Activated T-helper 9 cell treated with anti-CD3 and anti-CD28 coated beads, Interleukin-2, amount 50 U/mL, for 16 hours (primary cell): ENCODE data around the gene CD209.

ENCODE experiments used
- DNase-seq: peaks from one replicate; pipeline ENCODE4 v3.0.0-alpha.2; 2020; ENCODE audit warnings: low read depth

The CD209 gene

DNA sequence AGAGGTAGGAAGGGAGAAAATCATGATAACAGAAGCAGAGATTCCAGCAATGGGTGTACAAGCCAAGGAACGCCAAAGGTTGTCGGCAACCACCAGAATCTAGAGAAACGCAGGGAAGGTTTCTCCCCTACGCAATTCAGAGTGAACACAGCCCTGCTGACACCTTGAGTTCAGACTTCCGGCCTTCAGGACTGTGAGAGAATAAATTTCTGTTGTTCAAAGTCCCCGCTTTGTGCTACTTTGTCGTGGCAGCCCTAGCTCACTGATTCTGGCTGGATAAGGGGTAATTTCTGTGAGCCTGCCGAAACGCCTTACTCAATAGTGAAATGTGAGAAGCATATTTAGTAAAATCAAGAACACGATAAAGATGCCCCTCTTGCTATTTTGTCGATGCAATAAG is 10.1 kb downstream of the CD209 start:
- no peak for DNase-seq

DNA sequence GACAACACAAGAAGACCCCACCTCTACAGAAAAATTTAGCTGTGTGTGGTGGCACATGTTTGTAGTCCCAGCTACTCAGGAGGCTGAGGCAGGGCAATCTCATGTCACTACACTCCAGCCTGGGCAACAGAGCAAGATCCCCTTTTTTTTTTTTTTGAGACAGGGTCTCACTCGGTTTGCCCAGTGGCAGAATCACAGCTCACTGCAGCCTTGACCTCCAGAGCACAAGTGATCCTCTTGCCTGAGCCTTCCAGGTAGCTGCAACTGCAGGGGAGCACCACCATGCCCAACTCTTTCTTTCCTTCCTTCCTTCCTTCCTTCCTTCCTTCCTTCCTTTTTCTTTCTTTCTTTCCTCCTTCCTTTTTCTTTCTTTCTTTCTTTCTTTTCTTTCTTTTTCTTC is 11.2 kb downstream of the CD209 start:
- no peak for DNase-seq

DNA sequence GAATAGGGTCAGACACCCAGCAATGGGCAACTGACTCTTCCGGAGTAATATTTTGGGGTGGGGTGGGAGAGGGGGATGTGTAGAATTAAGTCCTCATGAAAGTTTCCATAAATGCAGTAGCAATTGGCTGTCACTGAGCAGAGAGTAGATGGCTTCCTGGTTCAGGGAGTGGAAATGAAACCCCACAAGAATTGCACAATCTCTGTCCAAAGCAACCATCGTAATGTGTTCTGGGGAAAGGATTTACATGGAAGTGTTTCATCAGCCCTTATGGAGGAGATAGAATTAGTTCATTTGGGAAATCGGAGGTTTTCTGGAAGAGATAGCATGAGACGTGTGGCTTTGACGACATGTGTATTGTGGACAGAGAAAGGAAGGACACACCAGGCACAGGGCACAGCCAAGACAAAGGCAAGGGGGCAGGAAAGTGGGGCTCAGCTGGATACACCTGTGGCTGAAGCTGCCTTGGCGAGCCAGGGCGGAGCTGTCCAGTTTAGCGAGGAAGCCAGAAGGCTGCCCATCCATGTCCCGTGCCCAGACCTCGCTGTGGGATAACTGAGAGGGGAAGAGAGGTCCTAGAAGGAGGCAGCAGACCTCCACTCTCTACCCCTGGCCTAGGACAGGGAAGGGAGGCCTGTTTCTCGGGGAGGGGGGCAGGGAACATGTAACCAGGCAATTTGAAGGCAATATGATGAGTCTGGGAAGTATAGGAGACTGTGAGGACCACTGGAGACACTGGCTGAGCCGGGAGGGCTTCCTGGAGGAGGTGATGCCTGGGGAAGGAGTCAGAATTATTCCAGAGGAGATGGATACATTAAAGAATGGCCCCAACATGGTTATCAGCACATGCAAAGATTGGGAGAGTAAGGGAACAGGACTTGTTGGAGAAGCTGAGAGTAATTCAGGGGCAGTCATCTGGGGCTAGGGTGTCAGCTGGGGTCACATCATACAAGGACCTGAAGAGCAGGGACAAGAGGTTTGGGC is 12.8 kb downstream of the CD209 start:
- DNase-seq, result no peak

DNA sequence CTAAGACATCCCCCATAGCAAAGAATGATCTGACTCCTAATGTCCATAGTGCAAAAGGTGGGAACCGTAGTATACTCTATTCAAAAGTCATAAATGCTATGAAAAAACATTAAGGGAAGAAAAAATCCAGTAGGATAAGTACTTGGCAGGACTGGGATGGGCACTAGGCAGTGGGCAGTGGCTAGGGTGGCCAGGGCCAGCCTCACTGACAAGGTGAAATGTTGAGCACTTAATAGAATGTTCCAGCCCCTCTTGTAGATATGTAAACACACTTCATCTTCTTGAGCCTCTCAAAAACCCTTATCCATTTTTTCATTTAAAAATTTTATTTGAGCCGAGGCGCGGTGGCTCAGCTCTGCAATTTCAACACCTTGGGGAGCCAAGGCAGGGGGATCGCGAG is 14.0 kb downstream of the CD209 start:
- DNase-seq, result no peak

DNA sequence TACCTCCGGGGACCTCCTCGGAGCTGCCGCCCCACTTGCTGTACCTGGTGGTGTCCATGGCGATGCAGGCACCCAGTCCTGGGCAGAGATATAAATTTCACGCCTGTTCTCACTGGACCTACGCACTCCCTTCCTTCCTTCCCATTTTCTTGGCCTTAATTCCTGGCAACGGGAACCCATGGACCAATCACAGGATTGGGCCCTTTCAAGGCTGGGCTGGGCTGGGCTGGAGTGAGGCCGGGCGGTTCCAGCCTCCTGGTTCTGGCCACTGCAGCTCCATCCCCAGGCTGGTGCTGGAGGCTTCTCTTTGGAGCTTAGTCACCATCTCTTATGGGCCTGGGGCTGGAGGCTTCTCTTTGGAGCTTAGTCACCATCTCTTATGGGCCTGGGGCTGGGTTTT is 15.3 kb downstream of the CD209 start, which contains the start of gene CLEC4G:
TSS of gene CLEC4G (minus strand) at position 66 of the 400 bp plus-strand sequence. CDS start at position 58, 8 bp downstream.
- DNase-seq, result no peak

DNA sequence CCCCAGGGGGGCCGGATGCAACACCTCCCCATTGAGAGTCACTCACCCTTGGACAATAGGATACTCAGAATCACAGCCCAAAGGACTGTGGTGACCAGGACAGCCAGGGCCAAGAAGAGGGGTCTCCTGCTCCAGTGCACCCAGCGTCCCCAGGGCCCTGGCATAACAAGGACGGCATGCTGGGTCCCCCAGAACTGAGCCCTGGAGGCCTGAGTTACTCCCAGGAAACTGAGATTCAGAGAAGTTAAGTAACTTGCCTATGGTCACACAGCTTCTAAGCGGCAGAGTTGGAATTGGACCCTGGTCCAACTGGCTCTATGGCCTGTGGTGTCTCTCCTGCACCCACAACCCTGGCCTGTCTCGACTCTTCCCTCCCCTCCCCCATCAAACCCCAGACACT is 15.7 kb downstream of the CD209 start:
- DNase-seq, result no peak

DNA sequence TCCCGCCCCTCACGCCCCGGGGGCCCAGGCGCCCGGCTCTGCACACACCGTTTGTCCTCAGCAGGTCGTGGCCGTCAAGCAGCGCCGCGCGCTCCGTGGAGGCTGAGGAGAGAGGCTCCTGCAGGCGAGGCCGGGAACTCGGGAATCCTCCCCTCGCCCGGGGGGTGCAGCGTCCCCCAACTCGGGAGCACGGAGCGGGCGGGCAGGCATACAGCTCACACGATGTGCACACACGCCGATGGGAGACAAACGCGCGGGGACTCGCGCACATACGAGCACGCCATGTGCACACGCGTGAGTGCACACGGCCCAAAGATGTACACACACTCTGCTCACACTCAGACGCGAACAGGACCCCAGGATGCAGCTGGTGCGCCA is 16.1 kb downstream of the CD209 start:
- DNase-seq, result no peak

DNA sequence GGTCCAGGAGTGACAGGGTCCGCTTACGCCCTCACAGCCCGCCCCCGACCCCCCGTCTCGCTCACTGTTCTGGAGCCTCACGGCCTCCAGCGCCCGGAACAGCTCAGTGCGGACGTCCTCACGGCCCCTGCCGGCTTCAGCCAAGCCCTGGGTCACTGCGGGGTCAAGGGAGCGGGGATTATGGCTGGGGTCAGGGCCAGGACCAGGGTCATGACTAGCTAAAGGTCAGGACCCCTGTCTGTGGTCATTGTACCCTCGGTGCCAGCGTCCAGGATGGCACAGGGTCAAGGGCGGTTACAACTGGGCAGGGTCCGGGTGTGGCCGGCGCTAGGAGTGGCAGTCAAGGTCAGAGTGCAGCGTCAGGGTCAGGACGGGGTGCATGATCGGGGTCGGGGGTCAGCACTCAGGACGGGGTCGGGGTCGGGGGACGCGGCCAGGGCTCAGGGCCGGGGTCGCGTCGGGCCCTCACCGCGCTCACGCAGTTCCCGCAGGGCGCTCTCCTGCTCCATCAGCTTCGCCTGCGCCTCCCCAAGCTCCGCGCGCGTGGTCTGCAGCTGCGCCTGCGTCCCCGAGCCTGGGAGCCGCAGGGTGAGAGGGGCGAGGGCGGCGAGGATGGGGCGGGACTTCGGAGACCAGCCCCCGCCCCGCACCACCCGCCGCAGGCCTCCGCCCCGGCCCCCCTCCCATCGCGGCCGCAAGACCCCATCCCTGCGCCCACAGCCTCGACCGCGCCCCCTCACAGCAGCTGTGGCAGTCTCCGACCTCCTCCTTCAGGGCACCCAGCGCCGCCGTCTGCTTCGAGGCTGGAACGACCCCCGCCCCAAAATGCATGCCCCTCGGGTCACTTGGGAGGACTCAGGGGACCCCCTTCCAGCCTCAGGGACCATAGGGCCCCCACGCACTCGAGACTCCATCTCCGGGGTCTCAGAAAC is 16.8 kb downstream of the CD209 start:
- DNase-seq, result no peak

DNA sequence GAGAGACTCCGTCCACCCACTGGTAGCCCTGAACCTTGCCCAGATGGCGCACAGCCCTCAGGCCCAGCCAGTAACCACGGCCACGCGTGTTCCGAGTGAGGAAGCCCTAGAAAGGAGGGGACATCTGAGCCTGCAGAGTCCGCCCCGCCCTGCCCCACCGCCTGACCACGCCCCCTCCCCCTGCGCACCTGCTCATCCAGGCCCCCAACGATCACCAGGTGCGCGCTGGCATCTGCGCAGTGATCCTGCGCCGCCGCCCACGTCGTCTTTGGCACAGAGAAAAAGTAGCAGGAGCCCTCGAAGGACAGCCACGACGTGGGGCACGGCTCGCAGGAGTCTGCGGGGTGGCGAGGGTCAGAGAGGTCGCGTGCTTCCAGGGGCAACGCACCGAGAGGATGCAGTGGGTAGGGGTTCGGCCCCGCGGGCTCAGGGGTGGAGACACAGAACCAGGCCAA is 17.5 kb downstream of the CD209 start:
- no peak for DNase-seq

DNA sequence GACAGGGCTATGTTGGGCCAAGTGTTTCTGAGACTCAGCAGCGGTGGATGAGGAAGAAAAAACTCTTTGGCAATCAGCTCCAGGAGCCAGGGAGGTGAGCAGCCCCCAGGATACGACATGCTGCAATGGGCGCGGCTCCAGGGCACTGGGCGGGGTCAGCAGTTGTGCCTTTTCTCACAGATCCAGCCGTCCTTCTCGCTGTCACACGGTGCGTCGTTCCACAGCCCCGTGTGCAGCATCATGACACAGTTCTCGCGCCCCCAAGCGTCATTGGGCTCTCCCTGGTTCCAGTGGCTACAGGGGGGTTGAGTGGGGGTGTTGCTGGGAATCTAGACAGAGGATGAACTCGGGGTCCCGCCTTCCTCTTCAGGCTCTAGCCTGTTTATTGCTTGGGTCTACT is 18.1 kb downstream of the CD209 start:
- no peak for DNase-seq

DNA sequence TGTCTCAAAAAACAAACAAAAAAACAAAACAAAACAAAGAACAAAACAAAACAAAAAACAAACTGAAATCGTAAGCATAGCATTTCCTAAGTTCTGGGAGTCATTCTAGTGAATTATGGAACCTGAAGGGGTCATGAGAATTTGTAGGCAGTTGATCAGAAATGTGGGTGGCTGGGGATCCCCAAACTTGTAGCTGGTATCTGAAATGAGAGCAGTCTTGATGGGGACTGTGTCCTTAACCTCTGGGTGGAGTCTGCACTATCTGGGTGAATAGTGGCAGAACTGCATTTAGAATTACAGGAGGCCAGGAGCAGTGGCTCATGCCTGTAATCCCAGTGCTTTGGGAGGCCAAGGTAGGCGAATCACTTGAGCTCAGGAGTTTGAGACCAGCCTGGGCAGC is 21.5 kb downstream of the CD209 start:
- no peak for DNase-seq

DNA sequence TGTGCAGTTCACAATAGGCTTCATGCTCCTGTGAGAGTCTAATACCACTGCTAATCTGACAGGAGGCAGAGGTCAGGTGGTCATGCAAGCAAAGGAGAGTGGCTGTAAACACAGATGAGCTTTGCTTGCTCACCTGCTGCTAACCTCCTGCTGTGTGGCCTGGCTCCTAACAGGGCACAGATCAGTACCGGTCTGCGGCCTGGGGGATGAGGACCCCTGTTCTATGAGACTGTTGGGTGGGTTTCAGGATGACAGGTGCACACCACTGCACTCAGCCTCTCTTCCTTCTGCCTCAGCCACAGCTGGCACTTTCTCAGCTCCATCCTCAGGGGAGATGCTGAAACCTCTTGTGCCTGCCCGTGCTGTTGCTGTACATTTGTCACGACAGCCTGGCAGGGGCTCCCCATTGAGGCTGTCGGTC is 25.1 kb downstream of the CD209 start:
- DNase-seq, result no peak

DNA sequence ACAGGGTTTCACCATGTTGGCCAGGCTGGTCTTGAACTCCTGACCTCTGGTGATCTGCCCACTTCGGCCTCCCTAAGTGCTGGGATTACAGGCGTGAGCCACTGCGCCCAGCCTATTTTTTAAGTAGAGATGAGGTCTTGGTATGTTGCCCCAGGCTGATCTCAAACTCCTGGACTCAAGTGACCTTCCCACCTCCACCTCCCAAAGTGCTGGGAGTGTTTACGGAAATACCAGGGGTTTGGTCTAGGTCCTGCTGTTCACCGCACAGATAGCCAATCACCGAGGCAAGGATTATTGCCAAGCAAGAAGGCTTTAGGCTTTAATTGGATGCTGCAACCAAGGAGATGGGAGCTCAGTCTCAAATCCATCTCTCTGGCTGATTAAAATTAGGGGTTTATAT is 27.0 kb downstream of the CD209 start:
- no peak for DNase-seq

DNA sequence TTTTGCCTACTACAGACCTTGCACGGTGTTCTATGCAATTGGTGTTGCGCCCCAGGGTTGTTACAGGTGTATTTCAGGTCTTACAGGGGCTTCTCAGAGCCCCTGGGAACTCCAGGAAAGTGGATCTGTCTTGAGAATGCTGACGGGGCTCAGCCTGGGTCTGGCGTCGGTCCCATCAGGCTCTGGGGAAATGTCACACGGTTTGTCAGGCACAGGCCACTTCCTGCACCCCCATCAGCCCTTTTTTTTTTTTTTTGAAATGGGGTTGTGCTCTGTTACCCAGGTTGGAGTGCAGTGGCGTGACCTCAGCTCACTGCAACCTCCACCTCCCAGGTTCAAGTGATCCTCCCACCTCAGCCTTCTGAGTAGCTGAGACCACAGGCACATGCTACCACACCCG is 28.7 kb downstream of the CD209 start:
- no peak for DNase-seq

DNA sequence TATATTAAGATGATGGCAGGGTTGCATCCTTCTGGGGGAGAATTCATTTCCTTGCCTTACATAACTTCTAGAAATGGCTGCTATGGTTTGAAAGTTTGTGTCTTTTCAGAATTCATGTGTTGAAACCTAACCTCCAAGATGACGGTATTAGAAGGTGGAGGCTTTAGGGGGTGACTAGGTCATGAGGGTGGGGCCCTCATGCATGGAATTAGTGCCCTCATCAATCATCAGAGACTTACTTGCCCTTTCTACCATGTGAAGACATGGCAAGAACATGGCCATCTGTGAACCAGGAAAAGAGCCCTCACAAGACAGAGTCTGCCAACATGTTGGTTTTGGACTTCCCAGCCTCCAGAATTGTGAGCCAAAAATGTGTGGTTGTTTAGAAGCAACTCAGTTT is 30.6 kb downstream of the CD209 start:
- DNase-seq, result no peak

DNA sequence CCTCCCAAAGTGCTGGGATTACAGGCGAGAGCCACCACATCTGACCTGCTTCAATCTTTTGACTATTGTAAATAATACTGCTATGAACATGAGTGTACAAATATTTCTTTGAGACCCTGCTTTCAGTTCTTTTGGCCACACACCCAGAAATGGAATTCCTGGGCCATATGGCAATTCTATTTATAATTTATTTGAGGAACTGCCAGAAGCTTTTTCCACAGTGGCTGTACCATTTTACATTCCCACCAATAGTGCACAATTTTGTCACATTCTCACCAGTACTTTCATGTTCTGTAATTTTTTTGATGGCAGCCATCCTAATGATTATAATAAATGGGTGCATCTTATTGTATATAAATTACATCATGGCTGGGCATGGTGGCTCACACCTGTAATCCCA is 31.7 kb downstream of the CD209 start:
- DNase-seq, result no peak

DNA sequence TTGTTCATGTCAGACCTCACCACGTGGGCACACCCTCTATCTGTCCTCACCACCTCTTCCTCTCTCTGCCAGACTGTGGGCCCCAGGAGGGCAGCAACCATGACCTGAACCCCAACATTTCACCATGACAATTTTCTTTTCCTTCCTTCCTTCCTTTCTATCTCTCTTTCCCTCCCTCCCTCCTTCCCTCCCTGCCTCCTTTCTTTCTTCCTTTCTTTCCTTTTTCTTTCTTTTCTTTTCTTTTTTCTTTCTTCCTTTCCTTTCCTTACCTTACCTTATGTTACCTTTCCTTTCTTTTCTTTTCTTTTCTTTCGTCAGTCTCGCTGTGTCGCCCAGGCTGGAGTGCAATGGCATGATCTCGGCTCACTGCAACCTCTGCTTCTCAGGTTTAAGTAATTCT is 36.7 kb downstream of the CD209 start:
- DNase-seq, result no peak

DNA sequence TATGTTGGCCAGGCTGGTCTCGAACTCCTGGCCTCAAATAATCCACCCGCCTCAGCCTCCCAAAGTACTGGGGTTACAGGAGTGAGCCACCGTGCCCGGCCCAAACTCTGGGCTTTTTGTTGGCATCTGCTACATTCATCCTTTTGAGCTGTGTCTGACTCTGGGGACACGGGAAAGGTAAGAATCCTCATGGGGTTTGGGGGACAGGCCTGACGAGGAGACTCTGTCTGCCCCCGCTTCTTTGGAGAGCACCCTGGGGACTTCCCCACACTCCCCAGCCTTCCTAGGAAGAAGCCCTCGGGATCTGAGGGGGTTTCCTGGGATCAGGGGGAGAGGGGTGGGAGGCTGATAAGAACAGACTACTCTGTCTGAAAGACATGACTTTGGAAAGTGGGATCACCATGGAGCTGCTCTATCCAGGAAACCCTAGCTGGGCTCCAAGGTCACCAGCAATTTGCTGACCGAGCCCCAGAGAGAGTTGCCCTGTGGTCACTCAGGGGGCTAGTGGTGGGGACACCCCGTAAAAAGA is 37.3 kb downstream of the CD209 start:
- DNase-seq, result no peak

DNA sequence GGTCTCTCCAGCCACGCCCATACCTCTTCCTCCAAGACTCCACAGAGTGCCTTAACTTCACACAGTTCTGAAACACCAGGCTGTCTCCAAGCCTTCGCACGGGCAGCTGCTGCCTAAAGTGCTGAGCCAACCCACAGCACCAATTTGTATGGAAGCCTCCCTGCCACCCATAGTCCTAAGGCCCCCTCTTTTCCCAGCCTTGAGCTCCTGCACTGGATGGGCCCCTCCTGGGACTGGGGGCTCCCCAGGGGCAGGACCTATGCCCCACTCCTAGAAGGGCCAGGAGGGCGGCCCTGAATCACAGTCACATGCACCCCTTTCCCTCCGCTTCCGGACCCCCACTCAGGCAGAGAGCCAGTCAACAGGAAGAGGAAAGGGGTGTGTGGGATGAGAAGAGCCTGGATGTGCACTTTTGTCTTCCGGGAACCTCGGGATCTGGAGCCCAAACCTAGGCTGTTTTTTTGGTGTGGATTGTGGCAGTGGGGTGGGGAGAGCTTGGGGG is 40.3 kb downstream of the CD209 start:
- DNase-seq, result no peak

DNA sequence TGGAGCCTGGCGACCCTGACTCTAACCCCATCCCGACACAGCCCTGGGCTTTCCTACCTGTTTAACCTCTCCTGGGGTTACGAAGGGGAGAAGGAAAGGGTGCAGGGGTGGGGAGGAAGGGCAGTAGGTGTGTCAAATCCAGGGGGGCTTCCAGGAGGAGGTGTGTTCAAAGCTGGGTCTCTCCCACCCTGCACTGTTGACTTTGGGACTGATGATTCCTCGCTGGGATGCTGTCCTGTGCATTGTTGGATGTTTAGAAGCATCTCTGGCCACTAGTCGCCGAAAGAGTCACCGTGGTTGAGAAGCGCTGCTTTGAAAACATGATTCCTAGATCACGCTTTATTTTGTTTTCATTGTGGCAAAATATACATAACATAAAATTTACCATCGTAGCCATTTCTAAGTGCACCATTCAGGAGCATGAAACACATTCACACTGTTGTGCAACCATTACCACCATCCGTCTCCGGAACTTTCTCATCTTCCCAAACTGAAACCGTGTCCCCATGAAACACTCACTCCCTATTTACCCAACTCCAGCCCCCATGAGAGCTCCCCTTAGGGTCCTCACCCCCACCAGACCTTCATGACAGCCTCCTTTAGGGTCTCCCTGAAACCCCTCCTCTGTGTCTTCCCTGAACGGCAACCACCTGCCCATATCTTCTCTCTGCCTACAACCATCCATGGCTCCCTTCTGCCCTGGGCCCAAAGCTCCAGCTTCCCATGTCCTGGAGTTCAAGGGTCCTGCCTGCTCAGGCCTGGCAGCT is 41.0 kb downstream of the CD209 start:
- no peak for DNase-seq

DNA sequence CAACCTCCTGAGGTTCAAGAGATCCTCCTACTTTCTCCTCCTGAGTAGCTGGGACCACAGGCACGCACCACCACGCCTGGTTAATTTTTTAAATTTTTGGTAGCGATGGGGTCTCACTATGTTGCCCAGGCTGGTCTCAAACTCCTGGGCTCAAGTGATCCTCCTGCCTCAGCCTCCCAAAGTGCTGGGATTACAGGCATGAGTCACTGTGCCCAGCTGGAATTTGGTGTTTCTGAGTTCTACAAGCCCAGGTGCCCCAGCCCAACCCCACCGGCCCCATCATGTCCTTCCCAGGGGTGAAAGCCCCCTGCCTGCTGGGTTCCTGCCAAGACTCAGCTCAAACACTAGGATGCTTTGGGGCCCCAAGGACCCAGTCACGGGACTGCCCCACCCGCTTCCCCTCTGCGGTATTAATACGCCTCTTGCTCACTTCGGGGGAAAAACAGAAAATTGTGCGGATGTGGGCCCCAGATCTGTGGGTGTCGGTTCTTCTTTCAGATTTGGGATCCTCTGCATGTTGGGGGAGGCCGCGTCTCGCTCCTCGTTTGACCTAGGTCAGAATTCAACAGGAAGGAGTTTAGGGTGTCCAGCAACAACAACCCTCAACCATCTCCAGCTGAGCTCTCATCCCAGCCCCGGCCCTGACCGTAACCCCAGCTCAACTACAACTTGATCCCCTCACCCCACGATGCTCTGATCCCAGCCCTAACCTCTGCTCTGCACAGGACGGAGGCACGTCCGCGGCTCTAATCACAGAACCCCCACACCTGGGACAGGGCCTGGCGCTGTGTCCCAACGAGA is 41.7 kb downstream of the CD209 start:
- DNase-seq, result peak; percentile 51
